NCI-H748 (cell line): ENCODE measurements around the gene INKA2.

Experiments
- DNase-seq: peaks from one replicate; lab custom pipeline; 2025; ENCODE audit not compliant: unreplicated experiment; lab: John Stamatoyannopoulos, UW

INKA2 gene

DNA sequence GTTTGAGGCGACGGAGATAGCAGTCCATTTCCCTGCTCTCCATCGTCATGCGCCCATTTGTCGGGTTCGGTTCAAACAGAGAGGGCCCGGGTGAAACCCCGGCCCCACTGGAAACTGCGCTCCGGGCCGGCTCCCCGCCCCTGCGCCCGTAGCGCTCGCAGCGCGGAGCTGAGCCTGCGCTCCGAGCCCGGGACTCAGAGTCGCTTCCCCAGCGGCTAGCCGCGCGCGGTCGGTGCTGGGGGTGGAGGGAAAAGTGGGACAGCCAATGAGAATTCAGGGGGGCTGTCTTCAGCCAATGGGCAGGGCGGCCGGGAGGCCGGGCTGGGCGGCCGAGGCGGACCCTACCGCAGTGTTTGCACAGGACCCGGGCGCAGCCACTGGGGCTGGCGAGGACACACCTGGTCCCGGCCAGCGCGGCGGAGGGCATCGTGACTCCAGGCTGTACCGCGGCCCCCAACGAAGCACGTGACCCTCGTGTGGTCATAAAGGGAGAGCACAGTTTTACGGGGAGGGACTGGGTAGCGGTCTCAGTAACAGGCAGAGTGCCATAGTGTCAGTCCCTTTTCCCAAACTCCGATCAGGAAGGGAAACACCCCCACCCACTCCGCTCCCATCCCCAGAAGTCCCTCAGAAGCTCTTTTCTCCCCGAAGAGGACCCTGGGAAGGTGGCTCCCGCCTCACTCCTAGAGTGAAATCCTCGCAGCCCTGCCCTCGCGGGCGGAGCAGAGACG lies at the start of gene INKA2:
TSS of gene INKA2 (minus strand) at position 202 of the 731 bp plus-strand sequence. CDS start at position 49, 153 bp downstream.
- DNase-seq = peak; percentile 97

DNA sequence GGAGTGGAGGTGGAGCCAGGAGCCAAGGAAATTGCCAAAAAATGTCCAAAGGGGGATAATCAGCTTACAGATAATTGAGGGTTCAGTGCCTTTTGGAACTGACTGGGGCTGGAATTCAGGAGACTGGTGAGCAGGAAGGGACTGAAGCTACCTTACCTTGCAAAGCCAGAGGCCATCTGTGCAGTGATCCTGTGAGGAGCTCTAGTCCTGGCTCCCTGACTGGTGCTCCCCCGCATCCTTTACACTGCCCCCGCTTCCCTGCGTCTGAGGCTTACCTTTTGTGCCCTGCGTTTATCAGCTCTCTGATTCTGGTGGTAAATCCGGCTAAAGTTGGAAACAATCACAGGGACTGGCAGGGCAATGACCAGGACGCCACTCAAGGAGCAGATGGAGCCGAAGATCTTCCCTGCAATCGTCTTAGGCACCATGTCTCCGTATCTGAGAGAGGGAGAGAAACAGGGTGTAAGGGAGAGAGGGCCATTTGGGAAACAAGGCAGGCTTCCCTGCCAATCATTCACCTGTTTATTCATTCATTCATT lies 47.5 kb upstream of the INKA2 start:
- no peak for DNase-seq

DNA sequence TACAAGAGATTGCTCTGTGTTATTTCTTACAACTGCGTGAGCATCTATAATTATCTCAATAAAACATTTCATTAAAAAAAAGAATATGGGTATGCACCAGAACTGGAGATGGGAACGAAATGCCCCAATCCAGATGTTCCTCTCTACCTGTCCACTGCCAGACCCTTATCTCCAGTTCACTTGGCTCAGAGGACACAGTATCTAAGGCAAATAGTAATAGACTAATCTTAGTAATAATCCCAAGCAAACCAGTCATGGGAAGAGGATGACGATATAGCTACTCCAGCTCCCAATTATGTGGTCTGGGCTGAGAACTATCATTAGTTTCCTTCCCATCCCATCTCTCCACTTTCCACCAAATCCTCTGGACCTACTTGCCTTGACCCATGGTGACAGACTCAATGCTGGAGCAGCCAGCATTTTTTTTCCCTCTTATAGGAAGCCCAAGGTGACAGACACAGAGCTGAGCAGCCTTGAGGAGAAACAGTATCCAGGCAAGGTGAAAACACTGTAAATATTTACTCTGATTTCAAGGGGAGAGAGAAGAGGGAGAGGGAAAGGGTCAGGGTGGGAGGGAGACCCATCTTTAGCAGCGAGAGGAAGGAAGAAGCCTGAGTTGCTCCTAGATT lies 45.2 kb upstream of the INKA2 start:
- DNase-seq = no peak

DNA sequence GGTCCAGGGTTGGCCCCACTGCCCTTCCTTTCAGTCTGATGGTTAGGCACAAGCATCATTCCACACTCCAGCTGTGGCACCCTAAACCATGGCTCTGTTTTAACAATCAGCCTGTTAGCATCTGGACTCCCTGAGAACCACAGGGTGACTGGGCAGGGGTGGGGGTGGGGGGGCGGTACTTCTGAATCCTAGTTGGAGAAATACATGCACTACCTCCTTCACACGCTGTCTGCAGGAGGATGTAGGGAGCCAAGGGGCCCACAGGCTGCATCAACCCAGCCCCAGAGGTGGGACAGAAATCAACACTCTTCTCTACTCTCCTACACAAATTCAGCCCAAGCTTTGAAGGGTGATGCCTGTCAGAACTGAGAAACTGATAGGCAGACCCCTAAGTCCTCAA lies 40.4 kb upstream of the INKA2 start:
- no peak for DNase-seq

DNA sequence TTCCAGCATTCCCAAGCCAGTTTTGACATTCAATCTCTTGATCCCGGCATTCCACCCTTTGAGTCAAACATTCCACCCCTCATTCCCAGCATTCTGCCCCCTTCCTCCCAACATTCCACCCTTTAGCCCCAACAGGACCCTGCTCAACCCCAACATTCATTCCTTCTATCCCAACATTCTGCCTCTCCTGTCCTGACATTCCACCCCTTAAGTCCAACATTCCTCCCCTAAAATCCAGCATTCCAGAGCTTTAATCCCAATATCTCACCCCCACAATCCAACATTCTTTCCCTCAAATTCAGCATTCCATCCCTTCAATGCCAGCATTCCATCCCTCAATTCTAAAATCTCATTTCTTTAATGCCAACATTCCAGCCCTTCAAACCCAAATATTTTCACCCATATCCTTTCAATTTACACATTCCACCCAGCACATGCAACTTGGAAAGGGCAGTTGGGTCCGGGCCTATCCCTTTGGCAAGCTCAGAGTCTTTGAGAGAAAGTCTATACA lies 39.4 kb upstream of the INKA2 start:
- no peak for DNase-seq

DNA sequence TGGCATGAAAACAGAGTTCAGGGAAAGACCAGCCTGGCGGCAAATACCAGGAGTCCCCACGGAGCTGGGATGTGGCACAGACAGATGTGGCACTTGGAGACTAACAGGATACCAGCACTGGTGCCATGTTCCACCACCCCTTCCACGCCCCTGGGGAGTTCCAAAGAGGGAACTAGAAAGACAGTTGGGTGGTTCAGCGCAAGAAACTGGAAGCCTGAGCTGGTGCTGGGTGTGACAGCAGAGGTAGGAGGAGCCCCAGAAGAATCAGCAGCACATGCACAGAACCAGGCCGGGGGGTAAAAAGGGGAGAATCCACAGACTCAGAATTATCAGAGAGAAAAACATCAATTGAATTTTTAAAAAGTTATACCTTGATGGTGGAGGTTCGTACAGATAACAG lies 38.9 kb upstream of the INKA2 start:
- DNase-seq = no peak

DNA sequence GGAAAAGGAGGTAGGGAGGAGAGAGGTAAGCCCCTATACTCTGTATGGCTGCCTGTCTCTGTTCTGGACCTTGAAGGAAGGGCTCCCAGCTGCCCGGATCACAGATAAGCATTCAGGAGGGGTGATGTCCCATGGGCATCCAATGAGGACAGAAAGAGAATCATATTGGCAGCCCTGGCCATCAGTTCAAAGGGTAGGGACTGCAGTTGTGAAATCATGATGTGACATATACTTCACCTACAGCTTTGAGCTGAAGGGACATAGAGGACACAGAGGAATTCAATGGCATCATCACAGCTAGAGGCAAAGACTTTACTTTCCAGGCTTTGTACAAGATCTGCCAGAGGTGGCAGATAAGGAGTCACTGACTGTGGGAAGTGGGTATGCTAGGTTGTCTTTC lies 38.1 kb upstream of the INKA2 start:
- DNase-seq = no peak

DNA sequence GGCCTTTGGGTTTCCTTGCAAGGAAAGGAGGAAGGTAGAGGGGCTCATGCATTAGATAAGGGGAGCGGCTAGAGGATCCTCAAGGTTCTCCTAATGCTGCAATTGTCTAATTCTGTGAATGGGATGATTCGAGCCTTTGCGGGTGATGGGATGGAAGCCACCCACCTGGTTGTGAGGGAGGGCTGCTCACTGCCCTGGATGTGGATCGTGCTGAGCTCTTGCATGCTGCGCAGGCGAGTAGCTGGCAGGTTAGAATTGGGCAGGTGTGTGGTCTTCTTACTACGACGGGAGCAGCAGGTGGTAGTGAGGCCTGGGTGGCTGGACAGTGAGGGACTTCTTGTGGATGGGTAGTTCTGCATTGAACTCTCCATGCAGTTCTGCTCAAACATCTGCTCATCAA lies 37.7 kb upstream of the INKA2 start:
- no peak for DNase-seq

DNA sequence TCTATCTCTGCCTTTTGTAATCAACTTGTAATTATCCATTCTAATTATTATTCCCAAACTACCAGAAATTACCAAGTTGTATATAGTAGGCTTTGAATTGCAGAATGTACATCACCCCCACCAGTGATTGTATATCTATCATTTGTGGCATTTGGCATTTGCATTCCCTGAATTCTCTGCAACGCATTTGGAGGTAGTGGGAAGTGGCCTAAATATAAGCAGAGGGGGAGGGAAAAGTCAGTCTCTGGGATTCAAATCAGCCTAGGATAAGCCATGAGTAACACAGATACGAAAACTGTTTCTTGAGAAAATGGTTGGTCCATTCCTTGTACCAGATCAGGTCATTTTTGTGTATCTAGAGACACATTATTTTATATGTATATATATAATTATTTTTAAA lies 37.2 kb upstream of the INKA2 start:
- DNase-seq = no peak

DNA sequence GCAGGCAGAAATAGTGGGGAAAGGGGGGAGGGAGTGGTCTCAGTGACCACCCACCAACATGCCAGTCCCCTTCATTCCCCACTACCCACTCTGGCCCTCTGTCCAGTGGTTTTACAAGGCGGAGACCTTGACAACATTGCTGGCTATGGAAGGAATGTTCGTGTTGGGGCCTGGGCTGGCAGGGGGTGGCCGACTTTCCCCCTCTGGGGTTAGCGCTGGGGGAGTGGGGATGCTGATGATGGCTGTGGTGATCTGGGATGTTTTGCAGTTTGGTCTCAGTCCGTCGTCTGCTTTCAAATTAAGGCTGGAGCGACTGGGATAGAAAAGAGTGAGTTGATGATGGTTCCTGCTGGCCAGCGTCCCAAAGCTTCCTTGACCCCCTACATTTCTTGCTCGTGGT lies 36.8 kb upstream of the INKA2 start:
- DNase-seq = no peak

DNA sequence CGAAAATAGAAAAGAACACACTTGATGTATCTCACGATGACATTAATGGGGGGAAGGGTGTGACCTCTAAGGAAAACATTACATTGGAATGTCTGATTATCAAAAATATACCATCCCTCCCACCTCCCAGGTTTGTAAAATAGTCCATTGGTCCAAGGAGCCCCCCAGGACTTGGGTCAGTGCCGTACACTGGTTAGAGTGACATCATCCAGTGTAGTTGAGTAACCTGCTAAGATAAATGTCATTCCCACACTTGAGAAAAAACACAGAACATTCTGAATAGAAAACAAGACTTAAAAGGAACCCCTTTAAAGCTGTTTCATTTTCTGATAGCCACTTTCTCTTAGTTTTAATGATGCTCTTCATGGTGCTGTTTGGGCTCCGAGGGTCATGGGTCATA lies 31.7 kb upstream of the INKA2 start:
- no peak for DNase-seq

DNA sequence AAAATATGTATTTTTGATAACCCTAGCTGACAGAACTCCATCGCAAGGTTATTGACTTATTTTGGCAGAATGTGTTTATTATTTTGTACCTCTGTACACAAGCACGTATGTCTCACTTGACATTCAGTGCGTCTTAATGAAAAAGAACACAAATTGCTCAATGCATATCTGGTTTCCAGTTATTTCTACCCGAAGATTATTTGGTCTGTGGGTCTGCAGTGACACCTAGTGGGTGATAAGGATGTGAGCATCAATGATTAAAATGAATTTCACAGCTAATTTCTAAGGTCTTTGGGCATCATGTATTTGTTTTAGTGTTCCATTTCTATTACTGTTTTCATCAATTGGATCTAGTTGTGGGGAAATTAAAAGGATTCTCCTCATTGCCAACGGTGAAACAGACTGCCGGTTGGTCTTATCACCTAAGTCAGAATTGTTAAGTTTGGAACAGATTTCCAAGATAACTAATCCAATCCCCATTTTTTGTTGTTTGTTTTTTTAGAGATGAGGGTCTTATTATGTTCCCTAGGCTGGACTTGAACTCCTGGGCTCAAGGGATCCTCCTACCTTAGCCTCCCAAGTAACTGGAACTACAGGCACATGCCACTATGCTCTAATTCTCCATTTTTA lies 30.4 kb upstream of the INKA2 start:
- peak; percentile 70 for DNase-seq

DNA sequence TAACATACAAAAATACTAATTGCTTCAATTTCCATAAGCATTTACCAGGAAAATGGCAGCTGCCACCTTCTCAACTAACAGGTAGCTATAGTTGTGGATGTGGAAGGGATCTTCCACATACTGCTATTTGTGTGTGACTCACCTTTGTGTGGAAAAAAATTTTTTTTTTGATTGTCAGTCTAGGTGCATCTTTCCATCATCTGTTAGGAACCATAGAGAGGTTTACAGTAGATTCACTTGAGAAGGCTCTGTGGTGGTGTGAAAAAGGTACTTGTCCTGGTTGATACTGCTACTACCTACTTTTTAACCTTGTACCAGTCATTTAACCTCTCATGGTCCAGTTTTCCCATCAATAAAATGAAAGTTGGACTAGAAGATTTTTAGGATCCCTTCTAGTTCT lies 29.4 kb upstream of the INKA2 start:
- DNase-seq = no peak

DNA sequence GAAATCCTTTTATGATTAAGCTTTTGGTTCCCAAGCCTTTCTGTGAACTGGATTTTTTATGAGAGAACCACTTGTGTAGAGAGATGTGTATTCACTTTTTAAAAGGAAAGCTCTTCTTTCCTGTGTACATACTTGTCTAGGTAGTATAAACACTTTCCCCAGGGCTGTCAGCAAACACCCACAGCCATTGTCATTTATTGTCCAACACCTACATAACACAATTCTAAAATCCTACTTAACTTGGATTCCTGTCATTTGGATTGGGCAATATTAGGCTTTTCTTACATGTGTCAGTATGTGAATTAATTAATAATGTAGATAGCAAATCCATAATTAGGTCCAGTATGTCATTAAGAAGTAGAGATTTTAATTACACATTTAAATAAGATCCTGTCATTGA lies 28.8 kb upstream of the INKA2 start:
- no peak for DNase-seq

DNA sequence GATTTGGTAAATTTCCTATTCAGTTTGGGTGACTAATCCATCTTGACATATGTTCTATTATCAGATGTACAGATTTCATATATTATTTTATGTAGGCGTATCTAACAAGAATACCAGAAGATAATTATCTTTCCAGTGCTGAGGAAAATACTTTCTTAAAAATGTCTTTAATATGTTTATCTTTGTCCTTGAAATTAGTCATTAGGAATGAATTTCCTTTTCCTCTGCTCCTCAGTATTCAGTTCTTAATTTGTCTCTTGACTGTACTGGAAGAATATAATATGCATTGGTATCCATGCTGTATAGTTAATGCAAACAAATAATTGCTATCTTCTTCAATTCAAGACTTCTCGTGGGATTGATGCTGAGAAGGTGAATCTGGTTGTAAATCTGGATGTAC lies 23.1 kb upstream of the INKA2 start:
- no peak for DNase-seq

DNA sequence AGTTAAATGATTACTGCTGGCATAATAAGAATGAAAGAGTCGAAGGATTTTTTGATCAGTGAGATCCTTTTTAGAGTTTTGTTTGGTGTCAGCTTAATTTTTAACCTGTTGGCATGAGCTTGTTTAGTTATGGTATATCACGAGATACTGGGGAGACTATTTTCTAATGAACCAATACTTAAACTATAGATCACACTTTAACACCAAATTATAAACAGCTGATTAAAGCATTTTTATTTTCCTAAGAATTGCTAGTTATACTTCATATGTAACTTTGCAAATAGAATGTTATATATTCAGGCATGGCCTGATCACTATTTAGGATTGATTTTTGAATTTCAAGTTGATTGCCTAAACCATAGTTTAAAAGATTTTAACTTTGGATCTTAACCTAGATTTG lies 22.5 kb upstream of the INKA2 start:
- DNase-seq = no peak

DNA sequence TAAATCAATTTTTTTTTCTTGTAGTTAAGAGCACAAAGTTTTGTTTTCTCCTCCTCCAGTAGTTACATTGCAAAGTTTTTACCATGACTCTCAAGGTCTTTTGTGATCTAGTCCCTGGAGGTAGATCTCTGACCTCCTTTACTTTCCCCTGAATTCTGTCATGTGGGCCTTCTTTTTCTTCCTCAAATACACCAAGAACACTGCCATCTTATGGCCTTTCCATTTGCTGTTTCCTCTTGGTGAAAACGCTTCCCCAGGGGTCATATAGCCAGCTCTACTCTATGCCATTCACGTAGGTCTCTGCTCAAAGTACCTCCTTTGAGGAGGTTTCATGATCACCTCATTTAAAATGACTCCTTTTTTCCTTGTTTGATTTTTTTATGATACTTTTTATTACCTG lies 19.2 kb upstream of the INKA2 start:
- no peak for DNase-seq

DNA sequence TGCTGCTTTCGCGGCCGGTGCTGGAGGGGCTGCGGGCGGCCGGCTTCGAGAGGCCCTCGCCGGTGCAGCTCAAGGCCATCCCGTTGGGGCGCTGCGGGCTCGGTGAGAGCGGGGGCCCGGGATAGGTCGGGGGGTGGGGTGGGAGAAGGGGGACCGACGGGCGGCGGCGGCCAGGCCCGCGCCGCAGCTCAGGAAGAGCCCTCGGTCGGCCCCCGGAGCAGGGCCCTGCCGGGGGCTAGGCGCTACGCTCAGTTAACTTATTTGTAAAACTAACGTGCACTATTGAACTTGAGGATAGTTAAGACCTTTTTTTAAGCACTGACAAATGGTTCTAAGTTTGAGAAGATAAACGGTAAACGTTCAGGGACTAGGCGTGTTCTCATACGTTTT lies 16.9 kb upstream of the INKA2 start:
- no peak for DNase-seq

DNA sequence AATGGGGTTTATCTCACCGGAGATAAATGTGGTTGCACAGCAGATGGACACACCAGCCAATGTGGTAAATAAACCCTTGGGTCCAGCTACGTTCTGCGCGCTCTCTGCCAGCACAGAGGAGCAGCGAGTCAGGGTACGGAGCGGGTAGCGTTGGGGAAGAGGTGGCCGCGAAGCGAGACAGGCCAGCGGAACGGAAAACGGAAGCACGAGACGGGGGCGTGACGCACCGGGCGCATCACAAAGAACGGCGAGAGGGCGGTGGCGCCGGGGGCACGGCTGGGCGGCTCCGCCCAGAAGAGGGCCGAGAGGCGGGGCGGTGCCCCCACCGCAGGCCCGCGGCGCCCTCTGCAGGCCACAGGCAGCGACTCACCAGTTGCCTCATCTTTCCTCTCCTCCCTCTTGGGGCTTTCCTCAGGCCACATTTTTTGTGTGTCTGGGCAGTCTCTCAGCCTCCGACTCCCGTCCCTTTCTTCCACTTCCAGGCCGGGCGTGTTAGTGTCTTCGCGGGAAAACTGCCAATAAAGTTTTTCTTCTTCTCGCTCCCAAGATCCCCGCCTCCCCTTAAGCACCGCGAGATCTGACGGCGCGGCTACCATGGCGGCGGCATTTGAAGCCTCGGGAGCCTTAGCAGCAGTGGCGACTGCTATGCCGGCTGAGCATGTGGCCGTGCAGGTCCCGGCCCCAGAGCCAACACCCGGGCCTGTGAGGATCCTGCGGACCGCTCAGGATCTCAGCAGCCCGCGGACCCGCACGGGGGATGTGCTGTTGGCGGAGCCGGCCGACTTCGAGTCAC lies 16.3 kb upstream of the INKA2 start, which contains the start of gene DDX20:
TSS of gene DDX20 (plus strand) at position 571 of the 793 bp plus-strand sequence. CDS start at position 595, 24 bp downstream.
- DNase-seq = peak; percentile 95

DNA sequence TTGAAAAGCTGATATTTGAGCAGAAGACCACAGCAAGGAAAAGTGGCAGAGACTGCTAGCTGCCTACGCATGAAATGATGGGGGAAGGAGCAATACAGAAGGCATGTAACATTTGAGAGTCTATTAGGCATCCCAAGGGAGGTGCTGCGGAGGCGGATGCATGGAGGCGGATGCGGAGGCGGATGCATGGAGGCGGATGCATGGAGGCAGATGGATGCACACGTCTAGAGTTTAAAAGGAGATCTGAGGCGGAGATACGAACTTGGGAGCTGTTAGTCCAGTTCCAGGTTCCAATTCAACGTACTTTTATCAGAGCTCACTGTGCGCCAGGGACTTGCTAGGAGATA lies 15.8 kb upstream of the INKA2 start:
- peak; percentile 76 for DNase-seq

DNA sequence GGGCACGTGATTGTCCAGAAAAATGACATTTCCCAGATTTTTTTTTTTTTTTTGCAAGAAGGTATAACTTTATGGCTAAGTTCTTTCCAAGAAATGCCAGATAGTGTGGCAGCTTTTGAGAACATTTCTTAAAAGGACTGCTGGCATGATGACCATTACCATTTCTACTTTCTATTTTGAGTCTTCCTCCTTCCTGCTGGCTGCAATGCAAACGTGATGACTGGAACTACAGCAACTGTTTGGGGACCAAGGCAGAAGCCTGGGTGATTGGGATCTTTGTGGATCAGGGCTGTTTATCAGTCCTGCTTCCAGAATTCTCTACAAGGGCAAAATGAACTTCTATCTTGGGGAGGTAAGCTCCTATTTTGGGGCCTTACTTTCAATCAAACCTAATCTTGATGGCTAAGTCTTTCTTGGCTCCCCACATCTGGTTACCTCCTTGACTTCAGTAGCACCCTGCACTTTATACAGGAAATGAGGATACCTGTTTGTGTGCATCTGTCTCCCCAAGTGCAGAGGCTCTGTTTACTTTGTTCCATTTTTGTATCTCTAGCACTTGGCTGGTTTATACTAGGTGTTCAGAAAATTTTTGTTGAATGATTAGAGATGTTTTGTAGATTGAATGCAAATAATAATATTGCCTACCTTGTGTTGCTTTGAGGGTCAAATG lies 12.8 kb upstream of the INKA2 start:
- no peak for DNase-seq
